GM04503 (cell line): ENCODE data around the gene CWC15.
"Not testable (repeated sequence)": the region's sequence is repeated elsewhere in the genome, so short reads cannot be mapped to it uniquely, and the experiment has no call there.

Experiments used
- DNase-seq: peaks from one replicate; pipeline ENCODE4 v3.0.0-alpha.2; 2012; ENCODE audit warnings: low read depth

Gene CWC15

GRCh38 chr11:94973099-94973968, at the start of gene CWC15, which contains the start of gene KDM4D:
Gene CWC15 (minus strand): TSS chr11:94973556. CDS start chr11:94972185, 1,371 bp downstream.
Gene KDM4D (plus strand): TSS chr11:94973709. CDS start chr11:94997373, 23,664 bp downstream.
- DNase-seq = peak; percentile 67

- not testable (repeated sequence) for DNase-seq
Observed at GRCh38 chr11:95021468-95021867, 48.1 kb upstream of the CWC15 start.

GRCh38 chr11:95016139-95016538, 42.8 kb upstream of the CWC15 start:
- no peak for DNase-seq

GRCh38 chr11:95014184-95014821, 40.9 kb upstream of the CWC15 start:
- no peak for DNase-seq

- DNase-seq = no peak
Observed at GRCh38 chr11:95011376-95011775, 38.0 kb upstream of the CWC15 start.

GRCh38 chr11:95005642-95006041, 32.3 kb upstream of the CWC15 start:
- DNase-seq = no peak

GRCh38 chr11:95003716-95004115, 30.4 kb upstream of the CWC15 start:
- no peak for DNase-seq

GRCh38 chr11:94998285-94998684, 24.9 kb upstream of the CWC15 start:
- DNase-seq = no peak

- DNase-seq = no peak
Observed at GRCh38 chr11:94997437-94997836, 24.1 kb upstream of the CWC15 start.

GRCh38 chr11:94993400-94993943, 20.1 kb upstream of the CWC15 start:
- no peak for DNase-seq

GRCh38 chr11:94988748-94989147, 15.4 kb upstream of the CWC15 start:
- no peak for DNase-seq

GRCh38 chr11:94987378-94987777, 14.0 kb upstream of the CWC15 start:
- DNase-seq = no peak

- no peak for DNase-seq
Observed at GRCh38 chr11:94975599-94975998, 2.2 kb upstream of the CWC15 start.

GRCh38 chr11:94974178-94974577, 822 bp upstream of the CWC15 start:
- DNase-seq = no peak

- no peak for DNase-seq
Observed at GRCh38 chr11:94972700-94973098, 657 bp downstream of the CWC15 start.

- peak; percentile 25 for DNase-seq
Observed at GRCh38 chr11:94968334-94968958, 4.9 kb downstream of the CWC15 start.

GRCh38 chr11:94964934-94965333, 8.4 kb downstream of the CWC15 start:
- no peak for DNase-seq

GRCh38 chr11:94961255-94961654, 12.1 kb downstream of the CWC15 start:
- DNase-seq = no peak

GRCh38 chr11:94960488-94960887, 12.9 kb downstream of the CWC15 start:
- no peak for DNase-seq

GRCh38 chr11:94959179-94959578, 14.2 kb downstream of the CWC15 start:
- no peak for DNase-seq

GRCh38 chr11:94958121-94958696, 15.1 kb downstream of the CWC15 start:
- DNase-seq = no peak

GRCh38 chr11:94956963-94957362, 16.4 kb downstream of the CWC15 start:
- DNase-seq = no peak
